ENCODE results near the gene ZDHHC19.
"Not testable (repeated sequence)": the region's sequence is repeated elsewhere in the genome, so short reads cannot be mapped to it uniquely, and the experiment has no call there.

ZDHHC19 gene

DNA sequence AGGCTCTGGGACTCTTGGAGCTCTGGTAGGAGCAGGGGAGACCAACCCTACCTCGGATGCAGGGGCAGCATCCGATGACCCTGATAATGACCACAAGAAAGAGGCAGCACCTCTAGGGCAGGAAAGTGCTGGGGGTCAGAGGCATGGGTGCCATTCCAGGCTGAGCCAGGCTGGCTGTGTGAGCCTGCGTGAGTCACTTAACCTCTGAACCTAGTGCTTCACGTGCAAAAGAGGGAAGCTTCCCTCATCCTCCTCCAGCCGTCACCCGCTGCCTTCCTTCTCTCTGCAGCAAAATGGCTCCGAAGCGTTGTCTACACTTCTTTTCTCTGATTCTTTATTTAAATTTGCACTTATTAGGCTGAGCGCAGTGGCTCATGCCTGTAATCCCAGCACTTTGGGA is 35.5 kb downstream of the ZDHHC19 start:
- DNase-seq, result no peak

GRCh38 chr3:196175116-196175625 is 36.0 kb downstream of the ZDHHC19 start:
- no peak for DNase-seq

DNA sequence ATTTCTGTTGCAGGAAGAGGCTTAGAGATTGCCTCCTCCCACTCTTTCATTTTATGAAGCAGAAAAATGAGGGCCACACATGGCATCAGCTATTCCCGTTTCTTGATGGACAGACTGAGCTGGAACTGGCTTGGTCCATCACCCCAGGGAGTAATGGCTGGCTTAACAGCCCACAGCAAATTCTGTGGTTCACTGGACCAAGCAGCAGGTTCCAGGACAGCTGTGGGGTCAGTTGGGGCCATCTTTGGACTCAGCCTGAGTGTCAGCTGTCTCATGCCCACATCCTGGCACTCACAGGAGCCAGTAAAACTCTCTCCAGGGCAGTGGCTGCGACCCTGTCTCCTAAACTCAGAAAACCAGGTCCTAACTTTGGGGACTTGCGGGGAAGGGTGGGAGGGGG is 36.5 kb downstream of the ZDHHC19 start:
- DNase-seq, result no peak

DNA sequence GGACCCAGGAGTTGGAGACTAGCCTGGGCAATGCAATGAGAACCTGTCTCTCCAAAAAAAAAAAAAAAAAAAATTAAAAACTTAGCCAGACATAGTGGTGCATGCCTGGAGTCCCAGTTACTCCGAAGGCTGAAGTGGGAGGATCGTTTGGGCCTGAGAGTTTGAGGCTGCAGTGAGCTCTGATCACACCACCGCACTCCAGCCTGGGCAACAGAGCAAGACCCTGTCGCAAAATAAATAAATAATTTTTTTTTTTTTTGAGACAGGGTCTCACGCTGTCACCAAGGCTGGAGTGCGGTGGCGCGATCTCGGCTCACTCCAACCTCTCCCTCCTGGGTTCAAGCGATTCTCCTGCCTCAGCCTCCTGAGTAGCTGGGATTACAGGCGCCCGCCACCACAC is 40.9 kb downstream of the ZDHHC19 start:
- DNase-seq, result not testable (repeated sequence)

DNA sequence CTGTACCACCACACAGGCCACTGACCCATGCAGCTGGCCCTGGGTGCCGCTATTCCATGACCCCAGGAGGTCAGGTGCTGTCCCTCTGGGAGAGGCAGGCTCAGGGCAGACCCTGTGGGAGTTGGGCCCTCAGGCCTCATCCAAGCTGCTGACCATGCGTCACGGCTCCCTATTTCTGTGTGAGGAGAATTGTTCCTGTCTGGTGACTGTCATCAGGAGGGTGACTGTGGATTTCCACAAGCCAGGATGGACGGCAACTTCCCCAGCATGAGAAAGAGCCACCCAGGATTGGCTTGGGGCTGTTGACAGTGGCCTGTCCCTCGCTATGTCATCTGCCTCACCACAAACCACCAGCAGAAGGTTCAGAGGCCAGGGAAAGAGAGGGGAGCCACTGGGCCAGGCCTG is 41.4 kb downstream of the ZDHHC19 start:
- no peak for DNase-seq

- peak; percentile 61 for DNase-seq
Observed at GRCh38 chr3:196168808-196169391, 42.3 kb downstream of the ZDHHC19 start.

DNA sequence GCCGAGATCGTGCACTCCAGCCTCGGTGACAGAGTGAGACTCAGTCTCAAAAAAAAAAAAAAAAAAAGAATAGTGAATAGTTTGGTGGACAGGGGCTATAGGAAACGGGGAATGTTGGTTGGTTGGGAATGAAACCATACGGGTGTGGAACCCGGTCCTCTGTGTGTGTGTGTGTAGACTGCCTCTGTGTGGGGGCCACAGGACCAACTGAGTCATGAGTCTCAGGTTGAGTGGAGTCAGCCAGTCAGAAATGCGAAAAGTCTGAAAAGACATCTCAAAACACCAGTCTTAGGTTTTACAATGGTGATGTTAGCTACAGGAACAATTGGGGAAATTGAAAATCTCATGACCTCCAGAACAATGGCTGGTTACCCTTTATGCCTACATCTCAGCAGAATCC is 44.5 kb downstream of the ZDHHC19 start:
- DNase-seq, result no peak

DNA sequence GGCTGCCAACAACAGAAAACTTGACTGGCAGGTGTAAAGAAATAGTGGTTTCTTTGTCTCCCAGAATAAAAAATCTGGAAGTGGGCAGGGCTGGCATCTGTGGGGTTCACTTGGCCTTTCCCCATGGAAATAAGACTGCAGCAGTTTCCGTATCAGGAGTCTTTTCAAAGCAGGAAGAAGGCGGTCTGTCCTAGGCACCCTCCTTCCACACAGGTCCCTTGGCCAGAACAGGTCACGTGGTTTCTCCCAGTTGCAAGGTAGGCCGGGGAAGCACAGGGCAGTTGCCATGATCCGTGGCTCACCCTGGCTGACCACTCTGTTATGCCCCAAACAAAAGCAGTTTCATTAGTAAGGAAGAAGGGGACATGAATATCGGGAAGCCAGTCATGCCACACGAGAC is 45.4 kb downstream of the ZDHHC19 start:
- no peak for DNase-seq

DNA sequence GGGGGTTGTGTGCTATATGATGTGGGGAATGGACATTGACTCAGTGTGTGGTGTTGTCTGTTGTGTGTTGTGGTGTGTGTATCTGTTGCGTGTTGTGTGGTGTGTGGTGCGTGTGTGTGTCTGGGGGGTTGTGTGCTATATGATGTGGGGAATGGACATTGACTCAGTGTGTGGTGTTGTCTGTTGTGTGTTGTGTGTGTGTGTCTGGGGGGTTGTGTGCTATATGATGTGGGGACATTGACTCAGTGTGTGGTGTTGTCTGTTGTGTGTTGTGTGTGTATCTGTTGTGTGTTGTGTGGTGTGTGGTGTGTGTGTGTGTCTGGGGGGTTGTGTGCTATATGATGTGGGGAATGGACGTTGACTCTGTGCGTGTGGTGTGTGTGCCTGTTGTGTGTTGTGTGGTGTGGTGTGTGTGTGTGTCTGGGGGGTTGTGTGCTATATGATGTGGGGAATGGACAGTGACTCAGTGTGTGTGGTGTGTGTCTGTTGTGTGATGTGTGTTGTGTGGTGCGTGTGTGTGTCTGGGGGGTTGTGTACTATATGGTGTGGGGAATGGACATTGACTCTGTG is 46.1 kb downstream of the ZDHHC19 start:
- not testable (repeated sequence) for DNase-seq

GRCh38 chr3:196164576-196164975 is 46.6 kb downstream of the ZDHHC19 start:
- no peak for DNase-seq

GRCh38 chr3:196163666-196164493 is 47.3 kb downstream of the ZDHHC19 start:
- DNase-seq, result no peak

GRCh38 chr3:196163212-196163611 is 48.0 kb downstream of the ZDHHC19 start:
- DNase-seq, result no peak

- no peak for DNase-seq
Observed at GRCh38 chr3:196162679-196163078, 48.5 kb downstream of the ZDHHC19 start.

- no peak for DNase-seq
Observed at GRCh38 chr3:196159952-196160804, 51.0 kb downstream of the ZDHHC19 start.

DNA sequence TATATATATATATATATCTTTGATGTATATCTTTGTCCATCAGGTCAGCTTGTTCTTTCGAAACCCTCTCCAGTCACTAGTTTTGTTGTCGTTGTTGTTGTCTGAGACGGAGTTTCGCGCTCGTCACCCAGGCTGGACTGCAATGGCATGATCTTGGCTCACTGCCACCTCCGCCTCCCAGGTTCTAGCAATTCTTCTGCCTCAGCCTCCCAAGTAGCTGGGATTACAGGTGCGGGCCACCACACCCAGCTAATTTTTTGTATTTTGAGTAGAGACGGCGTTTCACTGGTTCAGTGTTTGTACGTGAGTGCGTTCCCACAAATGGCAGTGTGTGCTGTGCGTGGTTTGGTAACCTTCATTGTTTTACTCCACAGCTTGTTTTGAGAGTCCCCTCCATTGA is 51.7 kb downstream of the ZDHHC19 start:
- DNase-seq, result no peak

GRCh38 chr3:196156160-196156559 is 55.0 kb downstream of the ZDHHC19 start:
- no peak for DNase-seq

GRCh38 chr3:196150481-196150880 is 60.7 kb downstream of the ZDHHC19 start:
- DNase-seq, result no peak

GRCh38 chr3:196149831-196150301 is 61.3 kb downstream of the ZDHHC19 start:
- DNase-seq, result no peak

- DNase-seq, result no peak
Observed at GRCh38 chr3:196149375-196149774, 61.8 kb downstream of the ZDHHC19 start.
